Activated CD4-positive, alpha-beta T cell treated with anti-CD3 and anti-CD28 coated beads, Interleukin-2, amount 50 U/mL, for 16 hours (primary cell): Measurements from ENCODE around the gene XPNPEP2.
"Not testable (repeated sequence)": the region's sequence is repeated elsewhere in the genome, so short reads cannot be mapped to it uniquely, and the experiment has no call there.

Experiments
- DNase-seq: peaks from one replicate; pipeline ENCODE4 v3.0.0-alpha.2; 2020

Gene XPNPEP2

GRCh38 chrX:129719931-129720530 is 18.7 kb upstream of the XPNPEP2 start:
- DNase-seq, result no peak

GRCh38 chrX:129720741-129721140 is 18.0 kb upstream of the XPNPEP2 start:
- no peak for DNase-seq

- DNase-seq, result no peak
Measured at GRCh38 chrX:129721414-129721813, 17.4 kb upstream of the XPNPEP2 start.

GRCh38 chrX:129721870-129722269 is 16.9 kb upstream of the XPNPEP2 start:
- DNase-seq, result no peak

- no peak for DNase-seq
Measured at GRCh38 chrX:129723511-129723910, 15.3 kb upstream of the XPNPEP2 start.

- no peak for DNase-seq
Measured at GRCh38 chrX:129724754-129725153, 14.0 kb upstream of the XPNPEP2 start.

- peak; percentile 28 for DNase-seq
Measured at GRCh38 chrX:129726307-129727111, 12.3 kb upstream of the XPNPEP2 start.

- DNase-seq, result no peak
Measured at GRCh38 chrX:129728061-129728460, 10.7 kb upstream of the XPNPEP2 start.

GRCh38 chrX:129731228-129731627 is 7.6 kb upstream of the XPNPEP2 start:
- DNase-seq, result no peak

- DNase-seq, result no peak
Measured at GRCh38 chrX:129732857-129733256, 5.9 kb upstream of the XPNPEP2 start.

GRCh38 chrX:129733335-129733734 is 5.4 kb upstream of the XPNPEP2 start:
- no peak for DNase-seq

GRCh38 chrX:129736491-129736890 is 2.3 kb upstream of the XPNPEP2 start:
- DNase-seq, result peak; percentile 43

GRCh38 chrX:129737916-129738315 is 863 bp upstream of the XPNPEP2 start:
- no peak for DNase-seq

- DNase-seq, result no peak
Measured at GRCh38 chrX:129739578-129739977, 799 bp downstream of the XPNPEP2 start.

- no peak for DNase-seq
Measured at GRCh38 chrX:129741880-129742758, 3.3 kb downstream of the XPNPEP2 start.

GRCh38 chrX:129742759-129743152 is 4.0 kb downstream of the XPNPEP2 start:
- DNase-seq, result not testable (repeated sequence)

GRCh38 chrX:129743821-129744220 is 5.0 kb downstream of the XPNPEP2 start:
- no peak for DNase-seq

GRCh38 chrX:129744861-129745321 is 6.1 kb downstream of the XPNPEP2 start:
- DNase-seq, result peak; percentile 37

- no peak for DNase-seq
Measured at GRCh38 chrX:129746557-129747470, 8.0 kb downstream of the XPNPEP2 start.

GRCh38 chrX:129747533-129747932 is 8.8 kb downstream of the XPNPEP2 start:
- no peak for DNase-seq

GRCh38 chrX:129748305-129748704 is 9.5 kb downstream of the XPNPEP2 start:
- DNase-seq, result no peak

- DNase-seq, result no peak
Measured at GRCh38 chrX:129749069-129749468, 10.3 kb downstream of the XPNPEP2 start.
